ENCODE measurements around the gene PPEF2.

GRCh38 chr4:75845992-75846391, 56.3 kb downstream of the PPEF2 start:
- no peak for TF ChIP-seq CTCF (IDR thresholded peaks at IDR 0.05)
- TF ChIP-seq TCF7L2 (IDR thresholded peaks at IDR 0.05; ENCODE audit: low read depth, low read length), result no peak
- no peak for TF ChIP-seq POLR2AphosphoS5 (IDR thresholded peaks at IDR 0.05; ENCODE audit: low read depth, low read length)
- no peak for TF ChIP-seq REST (IDR thresholded peaks at IDR 0.05; ENCODE audit: insufficient read depth in 1 of 2, low read depth in 2 of 2, low read length in 1 of 2)
- TF ChIP-seq SIN3A (IDR thresholded peaks at IDR 0.05; ENCODE audit: borderline replicate concordance, insufficient read depth, low read depth, low read length), result no peak
